GM21423 (cell line): Measurements from ENCODE around the gene C20orf202.
"Not testable (repeated sequence)": the region's sequence is repeated elsewhere in the genome, so short reads cannot be mapped to it uniquely, and the experiment has no call there.

Source experiments
- ATAC-seq: cut with Tn5 transposase; IDR thresholded peaks from one replicate; pipeline ENCODE4 v1.9.1; 2021; ENCODE audit warnings: mild to moderate bottlenecking, moderate library complexity; ENCODE audit not compliant: unreplicated experiment

Gene C20orf202

GRCh38 chr20:1207293-1207878 lies 4.1 kb downstream of the C20orf202 start:
- ATAC-seq: no peak

- ATAC-seq: no peak
Observed at GRCh38 chr20:1209447-1210387, 6.5 kb downstream of the C20orf202 start.

- no peak for ATAC-seq
Observed at GRCh38 chr20:1210501-1210900, 7.2 kb downstream of the C20orf202 start.

GRCh38 chr20:1212023-1212422 lies 8.8 kb downstream of the C20orf202 start:
- ATAC-seq: no peak

GRCh38 chr20:1212607-1213396 lies 9.5 kb downstream of the C20orf202 start:
- peak; percentile 49 for ATAC-seq

GRCh38 chr20:1214838-1215261 lies 11.6 kb downstream of the C20orf202 start:
- ATAC-seq: no peak

- ATAC-seq: no peak
Observed at GRCh38 chr20:1215386-1216170, 12.3 kb downstream of the C20orf202 start.

- not testable (repeated sequence) for ATAC-seq
Observed at GRCh38 chr20:1216527-1217427, 13.5 kb downstream of the C20orf202 start.

GRCh38 chr20:1222750-1223149 lies 19.5 kb downstream of the C20orf202 start:
- ATAC-seq: not testable (repeated sequence)

- no peak for ATAC-seq
Observed at GRCh38 chr20:1224205-1224890, 21.1 kb downstream of the C20orf202 start.

GRCh38 chr20:1225263-1225782 lies 22.1 kb downstream of the C20orf202 start:
- no peak for ATAC-seq

GRCh38 chr20:1225783-1226654 lies 22.8 kb downstream of the C20orf202 start, which contains the start of gene RAD21L1:
TSS of gene RAD21L1 (plus strand) at chr20:1226044. CDS start at chr20:1228454, 2,410 bp downstream.
- no peak for ATAC-seq

GRCh38 chr20:1229541-1229940 lies 26.3 kb downstream of the C20orf202 start:
- ATAC-seq: no peak

GRCh38 chr20:1232286-1233111 lies 29.2 kb downstream of the C20orf202 start:
- no peak for ATAC-seq

- ATAC-seq: no peak
Observed at GRCh38 chr20:1240549-1240948, 37.3 kb downstream of the C20orf202 start.

GRCh38 chr20:1241456-1241855 lies 38.2 kb downstream of the C20orf202 start:
- ATAC-seq: no peak

- no peak for ATAC-seq
Observed at GRCh38 chr20:1242099-1242498, 38.8 kb downstream of the C20orf202 start.
